KMS-11 (cell line): ENCODE results near the gene CACNA2D3.

Experiments used
- H2AFZ ChIP-seq: fragments of 200-600 bp; sonication (generic); 2 replicates; pipeline ENCODE4 v1.6.1; 2016; ENCODE audit warnings: antibody characterized with exemption, mixed run types, low read depth
- H3K27ac ChIP-seq: fragments of 200-600 bp; sonication (generic); 2 replicates; pipeline ENCODE4 v1.6.1; 2016; ENCODE audit warnings: mild to moderate bottlenecking, mixed run types
- H3K27me3 ChIP-seq: fragments of 200-600 bp; sonication (generic); 2 replicates; pipeline ENCODE4 v1.6.1; 2017; ENCODE audit warnings: mild to moderate bottlenecking, low read depth, mixed run types, moderate library complexity; ENCODE audit not compliant: insufficient read depth
- H3K36me3 ChIP-seq: fragments of 200-600 bp; sonication (generic); 2 replicates; pipeline ENCODE4 v1.6.1; 2017; ENCODE audit warnings: mild to moderate bottlenecking, mixed run types; ENCODE audit not compliant: insufficient read depth
- H3K4me1 ChIP-seq: fragments of 200-600 bp; sonication (generic); 2 replicates; pipeline ENCODE4 v1.6.1; 2016; ENCODE audit warnings: mild to moderate bottlenecking, low read depth, mixed run types; ENCODE audit not compliant: poor library complexity, severe bottlenecking
- H3K4me2 ChIP-seq: fragments of 200-600 bp; sonication (generic); 2 replicates; pipeline ENCODE4 v1.7.0; 2016; ENCODE audit warnings: mild to moderate bottlenecking, mixed run types
- H3K4me3 ChIP-seq: fragments of 200-600 bp; sonication (generic); IDR thresholded peaks from 2 replicates; pipeline ENCODE4 v1.6.1; 2017; ENCODE audit warnings: low read depth, low read length, mixed read lengths; ENCODE audit not compliant: insufficient read depth
- H3K79me2 ChIP-seq: fragments of 200-600 bp; sonication (generic); 2 replicates; pipeline ENCODE4 v1.6.1; 2016; ENCODE audit warnings: low read depth, mixed run types; ENCODE audit not compliant: insufficient read depth
- H3K9ac ChIP-seq: fragments of 200-600 bp; sonication (generic); 2 replicates; pipeline ENCODE4 v1.6.1; 2016; ENCODE audit warnings: mild to moderate bottlenecking, mixed run types
- H4K20me1 ChIP-seq: fragments of 200-600 bp; sonication (generic); 2 replicates; pipeline ENCODE4 v1.6.1; 2016; ENCODE audit warnings: mild to moderate bottlenecking, mixed run types; ENCODE audit not compliant: insufficient read depth
- CTCF ChIP-seq: fragments of 200-600 bp; sonication (generic); conservative IDR thresholded peaks from 2 replicates; pipeline ENCODE4 v1.6.1; 2017; ENCODE audit warnings: low read depth, mild to moderate bottlenecking, antibody characterized with exemption, low read length, moderate library complexity, mixed read lengths

CACNA2D3 gene

GRCh38 chr3:54134713-54135112, 12.4 kb downstream of the CACNA2D3 start:
- H3K79me2 ChIP-seq, result no peaks in the 10 kb centered on the region
- no peak overlapping the region for H2AFZ ChIP-seq
- no peak overlapping the region for H3K4me2 ChIP-seq
- no peaks in the 10 kb centered on the region for H4K20me1 ChIP-seq
- H3K27me3 ChIP-seq, result no peaks in the 10 kb centered on the region
- H3K4me3 ChIP-seq, result no peak overlapping the region
- H3K27ac ChIP-seq, result no peak overlapping the region
- H3K36me3 ChIP-seq, result no peaks in the 10 kb centered on the region
- H3K4me1 ChIP-seq, result no peaks in the 10 kb centered on the region
- no peak overlapping the region for H3K9ac ChIP-seq
- no peak for TF ChIP-seq CTCF

GRCh38 chr3:54137311-54137710, 15.0 kb downstream of the CACNA2D3 start:
- Histone ChIP-seq H4K20me1 (no peaks in the 10 kb centered on the region), H3K36me3 (no peaks in the 10 kb centered on the region), H3K27me3 (no peaks in the 10 kb centered on the region), H3K79me2 (no peaks in the 10 kb centered on the region), H3K27ac (no peak overlapping the region), H3K4me2 (no peak overlapping the region), H2AFZ (no peak overlapping the region), H3K9ac (no peak overlapping the region), H3K4me1 (no peaks in the 10 kb centered on the region), H3K4me3 (no peak overlapping the region)
- TF ChIP-seq CTCF, result no peak

- no peak overlapping the region for H3K27ac ChIP-seq
- H2AFZ ChIP-seq, result no peak overlapping the region
- no peak overlapping the region for H3K9ac ChIP-seq
- H3K4me2 ChIP-seq, result no peak overlapping the region
- no peaks in the 10 kb centered on the region for H3K4me1 ChIP-seq
- H4K20me1 ChIP-seq, result no peaks in the 10 kb centered on the region
- H3K27me3 ChIP-seq, result no peaks in the 10 kb centered on the region
- no peaks in the 10 kb centered on the region for H3K79me2 ChIP-seq
- no peak overlapping the region for H3K4me3 ChIP-seq
- H3K36me3 ChIP-seq, result no peaks in the 10 kb centered on the region
- no peak for TF ChIP-seq CTCF
Observed at GRCh38 chr3:54138937-54139547, 16.7 kb downstream of the CACNA2D3 start.

- Histone ChIP-seq H3K79me2 (no peaks in the 10 kb centered on the region), H3K27ac (no peak overlapping the region), H3K4me2 (no peak overlapping the region), H3K27me3 (no peaks in the 10 kb centered on the region), H2AFZ (no peak overlapping the region), H3K36me3 (no peaks in the 10 kb centered on the region), H3K4me1 (no peaks in the 10 kb centered on the region), H4K20me1 (no peaks in the 10 kb centered on the region), H3K9ac (no peak overlapping the region), H3K4me3 (no peak overlapping the region)
- TF ChIP-seq CTCF, result no peak
Observed at GRCh38 chr3:54139630-54140029, 17.3 kb downstream of the CACNA2D3 start.
